Omental fat pad (tissue), 4 donors: ENCODE data around the gene TMEM220. TPM values are rescaled to one million over a fixed set of nuclear protein-coding genes. Genes with fewer than 3 reads are reported as not detected.

ENCODE experiments used
- ATAC-seq: fragments of 150-250 bp; one replicate; pipeline ENCODE4 v1.9.1; 2016; ENCODE audit warnings: mild to moderate bottlenecking, moderate library complexity; ENCODE audit not compliant: low FRiP score
- DNase-seq: peaks from one replicate; pipeline ENCODE4 v3.0.0-alpha.2; 2019; ENCODE audit warnings: low spot score
- CTCF ChIP-seq, 3 donors: fragments of 450-650 bp; IDR thresholded peaks; one replicate each; pipeline ENCODE4 v1.5.1; 2016 to 2017; ENCODE audit warnings: antibody characterized with exemption in 3 of 3, mild to moderate bottlenecking in 3 of 3, moderate library complexity in 2 of 3
- total RNA-seq, 4 donors: library from RNA; depleted of rRNA; stranded (reverse); fragments of >200 nt; gene quantifications; one replicate each; pipeline ENCODE4 v1.1.0, GENCODE V29; 2016

TMEM220 gene
- total RNA-seq, 4 donors from 2014 or later = 7.8 to 17.4 (median 13.4) TPM

DNA sequence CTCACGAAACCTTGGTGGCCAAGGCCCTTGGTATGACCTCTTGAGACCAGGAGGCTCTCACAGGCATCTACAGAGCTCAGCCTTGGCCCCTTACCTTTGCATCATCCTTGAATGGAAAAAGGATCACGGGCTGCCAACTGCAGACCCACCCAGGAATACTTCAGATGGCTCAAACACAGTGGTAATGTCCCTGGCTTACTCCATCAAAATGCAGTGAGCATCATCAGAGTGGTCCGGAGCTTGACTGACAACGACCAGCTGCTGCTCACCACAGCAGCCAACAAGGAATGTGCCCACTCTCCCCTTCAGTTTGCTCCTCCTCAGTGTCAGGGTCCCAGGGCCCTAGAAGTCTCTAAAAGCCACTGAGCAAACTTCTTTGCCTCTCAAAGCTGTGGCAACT is 55.1 kb downstream of the TMEM220 start:
- TF ChIP-seq CTCF (IDR thresholded peaks at IDR 0.05) = no peak
- DNase-seq (no peak), ATAC-seq (no peak)

- DNase-seq = no peak
- ATAC-seq = no peak
- no peak for TF ChIP-seq CTCF (IDR thresholded peaks at IDR 0.05)
These were observed 56.5 kb downstream of the TMEM220 start for GRCh38 chr17:10673312-10673711.

- TF ChIP-seq CTCF (IDR thresholded peaks at IDR 0.05) = no peak
- ATAC-seq (peak; percentile 51), DNase-seq (no peak)
These were observed 61.0 kb downstream of the TMEM220 start for GRCh38 chr17:10668775-10669174.

- no peak for DNase-seq
- TF ChIP-seq CTCF (IDR thresholded peaks at IDR 0.05) = no peak
- no peak for ATAC-seq
These were observed 62.9 kb downstream of the TMEM220 start for GRCh38 chr17:10666906-10667305.

- TF ChIP-seq CTCF (IDR thresholded peaks at IDR 0.05) = no peak
- no peak for ATAC-seq
- no peak for DNase-seq
These were observed 65.3 kb downstream of the TMEM220 start for GRCh38 chr17:10664571-10664970.

Other genes starting within 250 kb of the TMEM220 start
- under 1 TPM in 1 of 4 donors, not detected in 3; 0.96 TPM for gene MYH1, start 211.5 kb downstream of the TMEM220 start, total RNA-seq
- under 1 TPM in 1 of 4 donors, not detected in 3; 0.12 TPM for gene MYH2, start 180.4 kb downstream of the TMEM220 start, total RNA-seq
- 1 to 10 TPM; 2.3 to 2.8 (median 2.5) TPM for gene MYH3, start 72.7 kb downstream of the TMEM220 start, total RNA-seq
- 10 to 100 TPM; 18.0 to 35.4 (median 24.2) TPM for gene SCO1, start 32.5 kb downstream of the TMEM220 start, total RNA-seq
- 10 to 100 TPM in 1 of 4 donors, 1 to 10 TPM in 3; 7.7 to 12.5 (median 9.7) TPM for gene ADPRM, start 32.4 kb downstream of the TMEM220 start, total RNA-seq
- not detected for gene TMEM238L, start 74.1 kb upstream of the TMEM220 start, total RNA-seq
- gene PIRT, start 108.1 kb upstream of the TMEM220 start, total RNA-seq = under 1 TPM in 1 of 4 donors, not detected in 3; 0.09 TPM